Esophagus muscularis mucosa (tissue), 4 donors: ENCODE results near the gene MED29.

Experiments used
- EP300 ChIP-seq: sonication (generic); formaldehyde crosslinking; IDR thresholded peaks from one replicate; pipeline ENCODE4 v1.6.1; 2017; ENCODE audit warnings: antibody characterized with exemption
- POLR2A ChIP-seq: fragments of 450-650 bp; IDR thresholded peaks from one replicate; pipeline ENCODE4 v1.6.1; 2017; ENCODE audit warnings: antibody characterized with exemption, moderate library complexity, mild to moderate bottlenecking, low read depth
- POLR2AphosphoS5 ChIP-seq, 2 donors: sonication (generic); formaldehyde crosslinking; IDR thresholded peaks; one replicate each; pipeline ENCODE4 v1.6.1; 2017; ENCODE audit warnings: antibody characterized with exemption in 2 of 2
- TF ChIP-seq, protein P1 (sequence below), 3 experiments: fragments of 200-600 bp in 2 of 3; fragments of 450-650 bp in 1 of 3; sonication (generic) in 2 of 3; IDR thresholded peaks; one replicate each; pipeline ENCODE4 v1.5.1; 2017 to 2019; ENCODE audit warnings: antibody characterized with exemption in 3 of 3, mild to moderate bottlenecking in 2 of 3, moderate library complexity in 1 of 3

DNA sequence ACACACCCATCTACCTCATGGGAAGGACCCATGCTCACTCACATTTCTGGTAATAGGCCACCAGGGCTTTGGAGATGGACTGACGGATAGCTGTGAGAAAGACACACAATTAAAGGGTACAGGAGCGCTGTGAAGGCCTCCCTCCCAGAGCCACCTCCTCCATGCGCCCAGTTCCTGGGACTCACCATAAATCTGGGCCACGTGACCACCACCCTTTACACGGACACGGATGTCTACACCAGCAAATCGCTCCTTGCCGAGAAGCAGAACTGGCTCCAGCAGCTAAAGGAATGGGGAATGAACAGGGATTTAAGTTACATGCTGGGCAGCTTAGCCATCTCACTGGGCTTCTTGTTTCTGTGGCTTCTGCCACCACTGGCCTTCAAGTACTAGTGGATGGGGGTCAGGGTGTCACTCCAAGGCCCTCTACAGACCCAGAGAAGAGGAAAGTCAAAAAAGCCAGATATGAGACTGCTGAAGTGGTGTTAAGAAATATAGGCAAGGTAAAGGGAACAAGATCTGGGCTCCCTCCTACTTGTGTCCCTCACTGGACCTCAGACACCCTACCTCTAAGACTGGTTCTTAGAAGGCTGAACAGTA, 42.4 kb downstream of the MED29 start:
- TF ChIP-seq, protein P1, sequence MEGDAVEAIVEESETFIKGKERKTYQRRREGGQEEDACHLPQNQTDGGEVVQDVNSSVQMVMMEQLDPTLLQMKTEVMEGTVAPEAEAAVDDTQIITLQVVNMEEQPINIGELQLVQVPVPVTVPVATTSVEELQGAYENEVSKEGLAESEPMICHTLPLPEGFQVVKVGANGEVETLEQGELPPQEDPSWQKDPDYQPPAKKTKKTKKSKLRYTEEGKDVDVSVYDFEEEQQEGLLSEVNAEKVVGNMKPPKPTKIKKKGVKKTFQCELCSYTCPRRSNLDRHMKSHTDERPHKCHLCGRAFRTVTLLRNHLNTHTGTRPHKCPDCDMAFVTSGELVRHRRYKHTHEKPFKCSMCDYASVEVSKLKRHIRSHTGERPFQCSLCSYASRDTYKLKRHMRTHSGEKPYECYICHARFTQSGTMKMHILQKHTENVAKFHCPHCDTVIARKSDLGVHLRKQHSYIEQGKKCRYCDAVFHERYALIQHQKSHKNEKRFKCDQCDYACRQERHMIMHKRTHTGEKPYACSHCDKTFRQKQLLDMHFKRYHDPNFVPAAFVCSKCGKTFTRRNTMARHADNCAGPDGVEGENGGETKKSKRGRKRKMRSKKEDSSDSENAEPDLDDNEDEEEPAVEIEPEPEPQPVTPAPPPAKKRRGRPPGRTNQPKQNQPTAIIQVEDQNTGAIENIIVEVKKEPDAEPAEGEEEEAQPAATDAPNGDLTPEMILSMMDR (IDR thresholded peaks at IDR 0.05), result no peak
- no peak for TF ChIP-seq POLR2A
- no peak for TF ChIP-seq EP300
- no peak for TF ChIP-seq POLR2AphosphoS5 (IDR thresholded peaks at IDR 0.05)
